Small intestine (tissue), 7 donors: ENCODE results near the gene SLC35F1. TPM values are rescaled to one million over a fixed set of nuclear protein-coding genes. Genes with fewer than 3 reads are reported as not detected.

Experiments used
- DNase-seq, 2 donors: peaks; one replicate each; pipeline versions ENCODE4 v3.0.0 to v3.0.0-alpha.2; 2013
- FAIRE-seq: peaks from 2 replicates; lab custom pipeline; 2012; peaks lifted over from hg19 to GRCh38; lab: Jason Lieb, UNC
- H3K27ac ChIP-seq, 3 donors: one replicate each; pipeline ENCODE4 v1.5.1; 2013; ENCODE audit warnings: low read length in 2 of 3, mild to moderate bottlenecking in 2 of 3, control low read depth in 1 of 3, inconsistent platforms in 1 of 3, low read depth in 1 of 3, moderate library complexity in 1 of 3
- H3K27me3 ChIP-seq, 3 donors: one replicate each; pipeline ENCODE4 v1.6.1; 2013; ENCODE audit warnings: low read length in 3 of 3, inconsistent platforms in 1 of 3; ENCODE audit not compliant: control insufficient read depth in 3 of 3, insufficient read depth in 3 of 3
- H3K36me3 ChIP-seq, 3 donors: one replicate each; pipeline ENCODE4 v1.6.1; 2013; ENCODE audit warnings: low read length in 3 of 3, inconsistent platforms in 1 of 3, low read depth in 1 of 3, mild to moderate bottlenecking in 1 of 3, moderate library complexity in 1 of 3; ENCODE audit not compliant: control insufficient read depth in 3 of 3, insufficient read depth in 2 of 3
- H3K4me1 ChIP-seq, 3 donors: one replicate each; pipeline ENCODE4 v1.6.1; 2013; ENCODE audit warnings: low read length in 2 of 3, inconsistent platforms in 1 of 3, low read depth in 1 of 3, mild to moderate bottlenecking in 1 of 3, moderate library complexity in 1 of 3; ENCODE audit not compliant: control insufficient read depth in 3 of 3, insufficient read depth in 2 of 3
- H3K4me3 ChIP-seq, 3 donors: one replicate each; pipeline ENCODE4 v1.5.1; 2013; ENCODE audit warnings: low read length in 3 of 3, control low read depth in 1 of 3, inconsistent platforms in 1 of 3, low read depth in 1 of 3, mild to moderate bottlenecking in 1 of 3, moderate library complexity in 1 of 3
- H3K9me3 ChIP-seq, 2 donors: one replicate each; pipeline ENCODE4 v1.6.1; 2013; ENCODE audit warnings: low read depth in 1 of 2, low read length in 1 of 2; ENCODE audit not compliant: control insufficient read depth in 2 of 2, insufficient read depth in 1 of 2
- WGBS, 3 donors: extraction: QIAGEN DNeasy Blood & Tissue Kit; methylation state at CpG; one replicate each; pipeline ENCODE4 v1.1.7; 2013; 5-methylcytosine and 5-hydroxymethylcytosine counted together
- polyA plus RNA-seq, 4 donors: library from polyadenylated mRNA; stranded (reverse) in 3 of 4; unstranded in 1 of 4; fragments of 200-250 nt in 3 of 4; fragments of 120-200 nt in 1 of 4; gene quantifications; one replicate each; pipeline versions ENCODE4 v1.2.1 to v1.2.3, GENCODE V29; 2013
- donor health status: healthy with polysubstance abuse.
- donor health status: control.
- donor health status: control.
- donor health status: Bipolar disorder and iron deficiency.
- donor health status: healthy.

SLC35F1 gene
- polyA plus RNA-seq, 4 donors = 0.27 to 1.0 (median 0.85) TPM; not detected in 1

GRCh38 chr6:118324116-118324515 is 417.1 kb downstream of the SLC35F1 start:
- Histone ChIP-seq H3K4me3 (no peak overlapping the region), H3K27ac (no peak overlapping the region), H3K9me3 (no peaks in the 10 kb centered on the region), H3K27me3 (no peaks in the 10 kb centered on the region), H3K36me3 (no peaks in the 10 kb centered on the region), H3K4me1 (no peaks in the 10 kb centered on the region)
- DNase-seq (no peak), FAIRE-seq (no peak)
- 67 to 81% (median 72%) methylated on average over 5 of the region's 5 CpGs for WGBS, 3 donors

DNA sequence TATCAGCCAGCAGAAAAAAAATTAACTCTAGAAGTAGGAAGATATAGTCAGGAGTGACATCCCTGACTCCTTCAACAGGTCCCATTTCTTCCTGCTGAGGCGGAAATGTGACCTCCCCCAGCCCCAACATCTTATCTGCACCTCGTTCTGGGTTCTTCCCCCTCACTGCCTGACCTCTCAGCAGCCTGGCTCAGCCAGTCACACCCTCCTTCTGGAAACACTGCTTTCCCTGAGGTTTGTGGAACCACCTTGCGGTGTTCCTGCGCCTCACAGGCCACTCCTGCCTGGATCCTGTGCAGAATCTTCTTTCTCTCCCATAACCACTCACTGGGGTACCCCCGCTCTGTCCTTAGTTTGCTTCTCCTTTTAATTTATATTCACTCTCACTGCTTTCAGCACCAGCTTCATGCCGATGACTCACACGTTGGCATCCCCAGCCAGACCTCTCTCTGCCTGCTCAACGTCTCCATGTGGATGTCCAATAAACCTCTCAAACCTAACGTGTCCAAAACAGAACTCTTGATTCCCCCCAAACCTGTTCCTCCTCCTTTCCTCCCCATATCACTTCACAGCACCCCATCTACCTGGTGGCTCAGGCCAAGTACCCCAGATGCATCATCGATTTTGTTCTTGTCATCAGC is 418.3 kb downstream of the SLC35F1 start:
- Histone ChIP-seq H3K4me3 (no peak overlapping the region), H3K4me1 (no peaks in the 10 kb centered on the region), H3K36me3 (no peaks in the 10 kb centered on the region), H3K27ac (no peak overlapping the region), H3K9me3 (no peaks in the 10 kb centered on the region), H3K27me3 (no peaks in the 10 kb centered on the region)
- FAIRE-seq (no peak), DNase-seq (no peak)
- 76 to 79% (median 77%) methylated on average over 10 of the region's 10 CpGs for WGBS, 3 donors

GRCh38 chr6:118326712-118327111 is 419.6 kb downstream of the SLC35F1 start:
- Histone ChIP-seq H3K27ac (no peak overlapping the region), H3K4me3 (no peak overlapping the region), H3K36me3 (no peaks in the 10 kb centered on the region), H3K4me1 (no peaks in the 10 kb centered on the region), H3K27me3 (no peaks in the 10 kb centered on the region), H3K9me3 (no peaks in the 10 kb centered on the region)
- no peak for FAIRE-seq
- no peak for DNase-seq

GRCh38 chr6:118327237-118327636 is 420.2 kb downstream of the SLC35F1 start:
- H3K4me3 ChIP-seq = no peak overlapping the region
- no peaks in the 10 kb centered on the region for H3K9me3 ChIP-seq
- no peak overlapping the region for H3K27ac ChIP-seq
- no peaks in the 10 kb centered on the region for H3K36me3 ChIP-seq
- H3K4me1 ChIP-seq = no peaks in the 10 kb centered on the region
- DNase-seq (no peak), FAIRE-seq (no peak)
- H3K27me3 ChIP-seq = no peaks in the 10 kb centered on the region

- 83 to 90% (median 87%) methylated on average over 1 of the region's 1 CpG for WGBS, 3 donors
- no peak overlapping the region for H3K27ac ChIP-seq
- no peaks in the 10 kb centered on the region for H3K36me3 ChIP-seq
- H3K27me3 ChIP-seq = no peaks in the 10 kb centered on the region
- H3K9me3 ChIP-seq = no peaks in the 10 kb centered on the region
- H3K4me1 ChIP-seq = no peaks in the 10 kb centered on the region
- FAIRE-seq (no peak), DNase-seq (no peak)
- H3K4me3 ChIP-seq = no peak overlapping the region
These were observed 426.7 kb downstream of the SLC35F1 start for GRCh38 chr6:118333772-118334171.

DNA sequence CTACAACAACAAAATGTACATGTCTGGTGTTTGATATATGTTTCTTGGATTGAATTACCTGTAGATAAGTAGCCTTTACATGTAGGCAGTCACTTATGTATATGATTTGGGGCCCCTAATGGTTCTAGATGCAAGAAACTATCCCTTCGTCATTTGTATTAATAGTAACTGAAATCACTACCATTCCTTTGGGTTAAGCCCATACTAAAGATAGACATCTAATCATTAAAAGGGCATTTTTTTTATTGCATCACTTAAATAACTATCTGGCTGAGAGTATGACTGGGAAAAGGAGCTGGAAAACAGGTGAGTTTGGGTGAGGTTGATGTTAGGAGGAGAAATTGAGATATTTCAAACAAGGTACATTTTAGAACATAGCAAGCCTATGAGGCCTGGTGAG is 427.6 kb downstream of the SLC35F1 start:
- FAIRE-seq = no peak
- H3K36me3 ChIP-seq = no peaks in the 10 kb centered on the region
- no peaks in the 10 kb centered on the region for H3K27me3 ChIP-seq
- H3K9me3 ChIP-seq = no peaks in the 10 kb centered on the region
- 88 to 92% (median 88%) methylated on average over 1 of the region's 1 CpG for WGBS, 3 donors
- no peaks in the 10 kb centered on the region for H3K4me1 ChIP-seq
- DNase-seq = no peak
- no peak overlapping the region for H3K4me3 ChIP-seq
- no peak overlapping the region for H3K27ac ChIP-seq

- no peaks in the 10 kb centered on the region for H3K27me3 ChIP-seq
- 41 to 87% (median 42%) methylated on average over 1 of the region's 1 CpG for WGBS, 3 donors
- no peak overlapping the region for H3K27ac ChIP-seq
- H3K4me1 ChIP-seq = no peaks in the 10 kb centered on the region
- no peaks in the 10 kb centered on the region for H3K9me3 ChIP-seq
- no peak overlapping the region for H3K4me3 ChIP-seq
- H3K36me3 ChIP-seq = no peaks in the 10 kb centered on the region
- no peak for FAIRE-seq
- no peak for DNase-seq
These were observed 428.3 kb downstream of the SLC35F1 start for GRCh38 chr6:118335325-118335816.

DNA sequence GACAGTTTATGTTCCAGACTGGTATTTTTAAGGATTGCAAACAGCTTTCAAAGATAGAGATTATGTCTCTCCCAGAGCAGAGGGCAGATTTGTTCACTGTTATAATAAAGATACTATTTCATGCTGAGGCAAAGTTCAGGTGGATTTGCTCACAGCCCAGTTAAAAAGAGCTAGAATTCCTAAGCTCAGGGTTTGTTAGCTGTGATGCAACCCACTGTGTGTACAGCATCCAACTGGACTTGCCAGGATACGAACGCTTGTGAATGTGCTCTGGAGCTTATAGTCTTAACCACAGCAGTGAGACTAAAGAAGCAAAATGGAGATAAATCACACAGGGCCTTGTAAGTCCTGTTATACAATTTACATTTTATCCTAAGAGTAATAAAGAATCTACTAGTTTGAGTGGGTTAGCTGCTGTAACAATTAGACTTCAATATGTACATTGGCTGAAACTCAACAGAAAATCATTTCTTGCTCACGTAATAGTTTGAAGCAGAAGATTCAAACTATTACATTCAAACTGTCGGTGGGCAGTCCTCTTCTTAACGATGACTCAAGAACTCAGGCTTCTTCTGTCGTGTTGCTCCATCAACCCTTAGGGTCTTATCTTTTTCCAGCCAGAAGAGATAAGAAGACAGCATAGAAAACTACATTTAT is 437.1 kb downstream of the SLC35F1 start:
- Histone ChIP-seq H3K27me3 (no peaks in the 10 kb centered on the region), H3K27ac (no peak overlapping the region), H3K4me3 (no peak overlapping the region), H3K9me3 (peaks cover 0 to 18% of the 10 kb centered on the region in 2 donors), H3K36me3 (no peaks in the 10 kb centered on the region), H3K4me1 (no peaks in the 10 kb centered on the region)
- FAIRE-seq (no peak), DNase-seq (no peak)
- WGBS, 3 donors = 70 to 85% (median 79%) methylated on average over 6 of the region's 6 CpGs
